PC-3 (cell line): ENCODE measurements around the gene OR52I2.

Experiments
- CTCF ChIP-seq: fragments of 300-600 bp; sonication (generic); conservative IDR thresholded peaks from 2 replicates; pipeline ENCODE4 v1.5.1; 2017; ENCODE audit warnings: antibody characterized with exemption, low read depth, mild to moderate bottlenecking, low read length
- EZH2 ChIP-seq: fragments of 300-600 bp; sonication (generic); IDR thresholded peaks from one replicate; pipeline ENCODE4 v1.6.1; 2017; ENCODE audit warnings: antibody characterized with exemption, mild to moderate bottlenecking, low read length; ENCODE audit not compliant: unreplicated experiment
- EZH2phosphoT487 ChIP-seq: fragments of 300-600 bp; sonication (generic); IDR thresholded peaks from 2 replicates; pipeline ENCODE4 v1.6.1; 2018; ENCODE audit warnings: mild to moderate bottlenecking, antibody characterized with exemption, low read length, borderline replicate concordance

- no peak for TF ChIP-seq CTCF
- no peak for TF ChIP-seq EZH2
- no peak for TF ChIP-seq EZH2phosphoT487
Measured at GRCh38 chr11:4547416-4547815, 34.1 kb upstream of the OR52I2 start.
